RWPE2 (cell line): ENCODE results near the gene ERBB2.

Experiments used
- ATAC-seq: fragments of 200-7000 bp; cut with Tn5 transposase; 3 replicates; pipeline ENCODE4 v1.9.1; 2021; ENCODE audit warnings: low read depth
- DNase-seq: peaks from one replicate; pipeline ENCODE4 v3.0.0-alpha.2; 2020; ENCODE audit warnings: low spot score
- H3K27ac ChIP-seq: fragments of 450-650 bp; 2 replicates; pipeline ENCODE4 v1.5.1; 2017; ENCODE audit warnings: mild to moderate bottlenecking; ENCODE audit not compliant: poor library complexity, severe bottlenecking
- H3K27me3 ChIP-seq: fragments of 250-450 bp; sonication (Bioruptor Pico); 2 replicates; pipeline ENCODE4 v1.5.1; 2021; ENCODE audit warnings: mild to moderate bottlenecking, moderate library complexity; ENCODE audit not compliant: insufficient read depth, poor library complexity, severe bottlenecking
- H3K36me3 ChIP-seq: fragments of 250-450 bp; sonication (Bioruptor Pico); 2 replicates; pipeline ENCODE4 v1.5.1; 2020; ENCODE audit warnings: low read depth, mild to moderate bottlenecking, moderate library complexity
- H3K4me1 ChIP-seq: fragments of 250-450 bp; sonication (Bioruptor Pico); 2 replicates; pipeline ENCODE4 v1.5.1; 2021; ENCODE audit warnings: mild to moderate bottlenecking, moderate library complexity; ENCODE audit not compliant: insufficient read depth, poor library complexity, severe bottlenecking
- H3K4me3 ChIP-seq: fragments of 250-450 bp; sonication (Bioruptor Pico); 2 replicates; pipeline ENCODE4 v1.5.1; 2021; ENCODE audit warnings: mild to moderate bottlenecking, moderate library complexity; ENCODE audit not compliant: severe bottlenecking
- H3K9me3 ChIP-seq: fragments of 250-450 bp; sonication (Bioruptor Pico); 2 replicates; pipeline ENCODE4 v1.5.1; 2021; ENCODE audit warnings: mild to moderate bottlenecking, moderate library complexity; ENCODE audit not compliant: severe bottlenecking
- CTCF ChIP-seq: fragments of 450-650 bp; IDR thresholded peaks from one replicate; pipeline ENCODE4 v1.5.1; 2017; ENCODE audit warnings: mild to moderate bottlenecking, moderate library complexity; ENCODE audit not compliant: poor library complexity, severe bottlenecking

ERBB2 gene

DNA sequence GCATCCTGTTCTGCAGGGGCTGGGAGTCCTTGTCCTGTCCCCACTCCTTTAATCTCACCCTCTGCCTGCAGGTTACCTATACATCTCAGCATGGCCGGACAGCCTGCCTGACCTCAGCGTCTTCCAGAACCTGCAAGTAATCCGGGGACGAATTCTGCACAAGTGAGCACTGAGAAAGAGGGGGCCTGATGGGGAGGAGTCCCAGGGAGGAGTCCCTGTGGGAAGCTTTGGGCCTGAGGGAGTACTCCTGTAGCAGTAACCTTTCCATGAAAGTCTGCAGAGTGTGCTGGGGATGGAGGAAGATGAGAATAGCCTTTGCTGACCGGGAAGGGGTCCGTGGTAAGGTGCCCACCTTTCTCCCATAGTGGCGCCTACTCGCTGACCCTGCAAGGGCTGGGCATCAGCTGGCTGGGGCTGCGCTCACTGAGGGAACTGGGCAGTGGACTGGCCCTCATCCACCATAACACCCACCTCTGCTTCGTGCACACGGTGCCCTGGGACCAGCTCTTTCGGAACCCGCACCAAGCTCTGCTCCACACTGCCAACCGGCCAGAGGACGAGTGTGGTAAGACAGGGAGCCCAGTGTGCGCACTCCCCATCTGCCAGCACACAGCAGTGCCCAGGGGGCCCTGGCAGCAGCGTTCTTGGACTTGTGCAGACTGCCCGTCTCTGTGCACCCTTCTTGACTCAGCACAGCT lies 15.7 kb downstream of the ERBB2 start:
- Histone ChIP-seq H3K27me3 (no peaks in the 10 kb centered on the region), H3K4me3 (no peak overlapping the region), H3K4me1 (no peaks in the 10 kb centered on the region), H3K9me3 (no peaks in the 10 kb centered on the region), H3K36me3 (peaks cover 71% of the 10 kb centered on the region), H3K27ac (no peak overlapping the region)
- DNase-seq, result no peak
- ATAC-seq, result no peak
- no peak for TF ChIP-seq CTCF

DNA sequence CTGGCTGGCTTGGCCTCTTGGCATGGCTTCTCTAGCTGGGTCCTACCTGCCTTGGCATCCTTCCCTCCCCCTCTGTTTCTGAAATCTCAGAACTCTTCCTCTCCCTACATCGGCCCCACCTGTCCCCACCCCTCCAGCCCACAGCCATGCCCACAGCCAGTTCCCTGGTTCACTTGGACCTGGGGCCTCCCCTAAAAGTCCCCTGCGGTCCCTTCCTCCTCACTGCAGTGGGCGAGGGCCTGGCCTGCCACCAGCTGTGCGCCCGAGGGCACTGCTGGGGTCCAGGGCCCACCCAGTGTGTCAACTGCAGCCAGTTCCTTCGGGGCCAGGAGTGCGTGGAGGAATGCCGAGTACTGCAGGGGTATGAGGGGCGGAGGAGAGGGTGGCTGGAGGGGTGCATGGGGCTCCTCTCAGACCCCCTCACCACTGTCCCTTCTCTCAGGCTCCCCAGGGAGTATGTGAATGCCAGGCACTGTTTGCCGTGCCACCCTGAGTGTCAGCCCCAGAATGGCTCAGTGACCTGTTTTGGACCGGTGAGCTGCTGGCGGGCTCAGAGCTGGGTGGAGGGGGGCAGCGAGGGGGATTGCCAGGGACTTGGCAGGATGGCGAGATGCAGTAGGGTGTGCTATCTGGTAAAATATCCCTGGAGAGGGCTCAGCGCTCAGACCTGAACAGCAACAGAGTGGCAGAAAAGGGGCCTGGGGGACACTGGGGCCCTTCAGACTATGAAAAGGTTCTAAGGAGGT lies 16.4 kb downstream of the ERBB2 start:
- no peak for TF ChIP-seq CTCF
- H3K4me3 ChIP-seq, result no peak overlapping the region
- no peaks in the 10 kb centered on the region for H3K27me3 ChIP-seq
- H3K36me3 ChIP-seq, result peaks cover 68% of the 10 kb centered on the region
- no peaks in the 10 kb centered on the region for H3K9me3 ChIP-seq
- H3K27ac ChIP-seq, result no peak overlapping the region
- no peak for DNase-seq
- H3K4me1 ChIP-seq, result no peaks in the 10 kb centered on the region
- ATAC-seq, result no peak

- H3K9me3 ChIP-seq, result no peaks in the 10 kb centered on the region
- no peak for TF ChIP-seq CTCF
- H3K4me3 ChIP-seq, result no peak overlapping the region
- H3K4me1 ChIP-seq, result no peaks in the 10 kb centered on the region
- no peak overlapping the region for H3K27ac ChIP-seq
- ATAC-seq, result peak; percentile 43; the same call in 2 of the 3 replicates
- H3K27me3 ChIP-seq, result no peaks in the 10 kb centered on the region
- no peak for DNase-seq
- H3K36me3 ChIP-seq, result peaks cover 69% of the 10 kb centered on the region
These were observed 17.1 kb downstream of the ERBB2 start for GRCh38 chr17:39716879-39717536.

- H3K36me3 ChIP-seq, result peaks cover 66% of the 10 kb centered on the region
- no peak overlapping the region for H3K4me3 ChIP-seq
- no peak for TF ChIP-seq CTCF
- H3K4me1 ChIP-seq, result no peaks in the 10 kb centered on the region
- H3K27me3 ChIP-seq, result no peaks in the 10 kb centered on the region
- H3K27ac ChIP-seq, result no peak overlapping the region
- H3K9me3 ChIP-seq, result no peaks in the 10 kb centered on the region
- no peak for ATAC-seq
- no peak for DNase-seq
These were observed 17.8 kb downstream of the ERBB2 start for GRCh38 chr17:39717660-39718059.
